K562 (cell line): ENCODE measurements around the gene PPIC. TPM values are rescaled to one million over a fixed set of nuclear protein-coding genes. Genes with fewer than 3 reads are reported as not detected.

Source experiments
- ARID1B ChIP-seq: fragments of 450-650 bp; IDR thresholded peaks from 2 replicates; pipeline ENCODE4 v1.6.1; 2016; ENCODE audit warnings: antibody characterized with exemption, mild to moderate bottlenecking, inconsistent platforms
- SMARCA4 ChIP-seq: fragments of 450-650 bp; IDR thresholded peaks from 2 replicates; pipeline ENCODE4 v1.6.1; 2016
- SMARCA5 ChIP-seq: fragments of 450-650 bp; IDR thresholded peaks from 2 replicates; pipeline ENCODE4 v1.6.1; 2016
- TFAM ChIP-seq: fragments of 250-450 bp; sonication (Bioruptor Pico); conservative IDR thresholded peaks from 2 replicates; pipeline ENCODE4 v1.5.0; 2021; ENCODE audit warnings: mild to moderate bottlenecking, moderate library complexity
- ZFP36 ChIP-seq: fragments of 150-350 bp; IDR thresholded peaks from 2 replicates; pipeline ENCODE4 v1.6.1; 2018; ENCODE audit warnings: low read length, low read depth; ENCODE audit not compliant: partially characterized antibody
- ZNF124 ChIP-seq: sonication (generic); formaldehyde crosslinking; IDR thresholded peaks from 2 replicates; pipeline ENCODE4 v1.8.1; 2022; ENCODE audit warnings: missing genetic modification reagents
- polyA plus RNA-seq, 8 experiments: library from polyadenylated mRNA; depleted of rRNA in 4 of 8; stranded (reverse) in 5 of 8; unstranded in 3 of 8; fragments of >200 nt; fragmentation: Nextera tagmentation in 2 of 8; fragmentation: Illumina TruSeq in 1 of 8; extraction: Ambion mirVana in 2 of 8; extraction: Trizol in 1 of 8; gene quantifications; 2 replicates each; pipeline versions ENCODE4 v1.2.1 to v1.2.3, GENCODE V29; 2011 to 2014; ENCODE audit warnings: inconsistent platforms in 1 of 8, missing spikeins in 1 of 8
- total RNA-seq, 7 experiments: library from RNA; depleted of rRNA in 6 of 7; stranded (reverse); fragments of >200 nt in 6 of 7; fragmentation: Illumina TruSeq in 2 of 7; extraction: Trizol in 2 of 7; gene quantifications; 2 replicates each; pipeline versions ENCODE4 v1.2.1 to v1.2.3, GENCODE V29; 2011 to 2021; ENCODE audit warnings: low replicate concordance in 1 of 7
- TF ChIP-seq, protein P1 (sequence below): fragments of 450-650 bp; IDR thresholded peaks from 2 replicates; pipeline ENCODE4 v1.6.1; 2016; ENCODE audit warnings: low read depth

Gene PPIC
- total and polyA plus RNA-seq, 9 of the 15 experiments (the other 6 are each of a cell fraction or from before 2014, with no cell fraction given) = 1.3 to 4.5 (median 2.8) TPM

DNA sequence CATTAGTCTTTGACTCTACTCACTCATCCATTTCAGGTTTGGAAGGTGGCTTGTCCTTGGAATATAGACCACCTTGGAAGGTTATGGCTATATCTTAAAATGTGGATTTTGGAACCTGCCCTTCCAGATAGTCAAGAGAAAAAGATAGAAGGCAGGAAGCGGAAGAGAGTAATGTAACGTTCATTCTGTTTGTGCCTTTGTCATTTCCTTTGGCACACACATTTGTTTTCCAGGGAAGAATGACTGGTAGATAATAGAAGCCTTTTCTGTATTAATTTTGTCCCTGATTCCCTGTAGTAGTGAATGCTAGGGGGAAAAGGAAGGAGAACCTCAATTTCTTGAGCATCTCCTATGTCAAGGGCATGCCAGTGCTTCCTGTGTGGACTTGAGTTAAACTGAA lies 54.7 kb downstream of the PPIC start (continued):
- TF ChIP-seq, protein P1, sequence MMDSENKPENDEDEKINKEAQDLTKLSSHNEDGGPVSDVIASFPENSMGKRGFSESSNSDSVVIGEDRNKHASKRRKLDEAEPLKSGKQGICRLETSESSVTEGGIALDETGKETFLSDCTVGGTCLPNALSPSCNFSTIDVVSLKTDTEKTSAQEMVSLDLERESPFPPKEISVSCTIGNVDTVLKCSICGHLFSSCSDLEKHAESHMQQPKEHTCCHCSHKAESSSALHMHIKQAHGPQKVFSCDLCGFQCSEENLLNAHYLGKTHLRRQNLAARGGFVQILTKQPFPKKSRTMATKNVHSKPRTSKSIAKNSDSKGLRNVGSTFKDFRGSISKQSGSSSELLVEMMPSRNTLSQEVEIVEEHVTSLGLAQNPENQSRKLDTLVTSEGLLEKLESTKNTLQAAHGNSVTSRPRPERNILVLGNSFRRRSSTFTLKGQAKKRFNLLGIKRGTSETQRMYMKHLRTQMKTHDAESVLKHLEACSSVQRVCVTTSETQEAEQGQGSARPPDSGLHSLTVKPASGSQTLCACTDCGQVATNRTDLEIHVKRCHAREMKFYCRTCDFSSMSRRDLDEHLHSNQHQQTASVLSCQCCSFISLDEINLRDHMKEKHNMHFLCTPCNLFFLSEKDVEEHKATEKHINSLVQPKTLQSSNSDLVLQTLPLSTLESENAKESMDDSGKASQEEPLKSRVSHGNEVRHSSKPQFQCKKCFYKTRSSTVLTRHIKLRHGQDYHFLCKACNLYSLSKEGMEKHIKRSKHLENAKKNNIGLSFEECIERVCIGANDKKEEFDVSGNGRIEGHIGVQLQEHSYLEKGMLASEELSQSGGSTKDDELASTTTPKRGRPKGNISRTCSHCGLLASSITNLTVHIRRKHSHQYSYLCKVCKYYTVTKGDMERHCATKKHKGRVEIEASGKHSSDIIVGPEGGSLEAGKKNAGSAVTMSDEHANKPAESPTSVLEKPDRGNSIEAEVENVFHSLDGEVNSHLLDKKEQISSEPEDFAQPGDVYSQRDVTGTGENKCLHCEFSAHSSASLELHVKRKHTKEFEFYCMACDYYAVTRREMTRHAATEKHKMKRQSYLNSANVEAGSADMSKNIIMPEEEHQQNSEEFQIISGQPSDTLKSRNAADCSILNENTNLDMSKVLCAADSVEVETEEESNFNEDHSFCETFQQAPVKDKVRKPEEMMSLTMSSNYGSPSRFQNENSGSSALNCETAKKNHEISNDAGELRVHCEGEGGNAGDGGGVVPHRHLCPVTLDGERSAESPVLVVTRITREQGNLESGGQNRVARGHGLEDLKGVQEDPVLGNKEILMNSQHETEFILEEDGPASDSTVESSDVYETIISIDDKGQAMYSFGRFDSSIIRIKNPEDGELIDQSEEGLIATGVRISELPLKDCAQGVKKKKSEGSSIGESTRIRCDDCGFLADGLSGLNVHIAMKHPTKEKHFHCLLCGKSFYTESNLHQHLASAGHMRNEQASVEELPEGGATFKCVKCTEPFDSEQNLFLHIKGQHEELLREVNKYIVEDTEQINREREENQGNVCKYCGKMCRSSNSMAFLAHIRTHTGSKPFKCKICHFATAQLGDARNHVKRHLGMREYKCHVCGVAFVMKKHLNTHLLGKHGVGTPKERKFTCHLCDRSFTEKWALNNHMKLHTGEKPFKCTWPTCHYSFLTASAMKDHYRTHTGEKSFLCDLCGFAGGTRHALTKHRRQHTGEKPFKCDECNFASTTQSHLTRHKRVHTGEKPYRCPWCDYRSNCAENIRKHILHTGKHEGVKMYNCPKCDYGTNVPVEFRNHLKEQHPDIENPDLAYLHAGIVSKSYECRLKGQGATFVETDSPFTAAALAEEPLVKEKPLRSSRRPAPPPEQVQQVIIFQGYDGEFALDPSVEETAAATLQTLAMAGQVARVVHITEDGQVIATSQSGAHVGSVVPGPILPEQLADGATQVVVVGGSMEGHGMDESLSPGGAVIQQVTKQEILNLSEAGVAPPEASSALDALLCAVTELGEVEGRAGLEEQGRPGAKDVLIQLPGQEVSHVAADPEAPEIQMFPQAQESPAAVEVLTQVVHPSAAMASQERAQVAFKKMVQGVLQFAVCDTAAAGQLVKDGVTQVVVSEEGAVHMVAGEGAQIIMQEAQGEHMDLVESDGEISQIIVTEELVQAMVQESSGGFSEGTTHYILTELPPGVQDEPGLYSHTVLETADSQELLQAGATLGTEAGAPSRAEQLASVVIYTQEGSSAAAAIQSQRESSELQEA = no peak
- no peak for TF ChIP-seq SMARCA5
- no peak for TF ChIP-seq TFAM
- no peak for TF ChIP-seq ZNF124
- TF ChIP-seq SMARCA4 = no peak
- TF ChIP-seq ARID1B = no peak
- no peak for TF ChIP-seq ZFP36
